Heart left ventricle (tissue), 13 donors: ENCODE data around the gene C13orf46.

Experiments used
- POLR2A ChIP-seq, 2 donors: fragments of 450-650 bp; IDR thresholded peaks; one replicate each; pipeline ENCODE4 v1.6.1; 2017; ENCODE audit warnings: antibody characterized with exemption in 2 of 2, mild to moderate bottlenecking in 2 of 2, moderate library complexity in 2 of 2
- TF ChIP-seq, protein P1 (sequence below), 12 donors: fragments of 200-600 bp; sonication (generic) in 4 of 12; IDR thresholded peaks; one replicate each; pipeline versions ENCODE4 v1.5.0 to v1.8.0; 2018 to 2022; ENCODE audit warnings: antibody characterized with exemption in 12 of 12, mild to moderate bottlenecking in 5 of 12
- donor health status: ischemic (EF 13 %, LVEDD 7.1; RV severe dilation, severe dysfunction).
- donor health status: DM: no; HTN: yes; CAD: no.
- donor health status: DM: no; HTN: no; CAD: no.
- donor health status: ischemic (EF 25% LVEDD 6.9; RV normal size, moderate dysfunction).
- donor health status: ischemic (EF 25% LVEDD 5.7; RV mildly dilated, moderate dysfunction).
- donor health status: ischemic (EF 35%, LVEDD 5.7; RV mildly dilated, moderate dysfunction).
- donor health status: nonischemic (EF 11% LVEDD 7.7; RV severe dilation, severe dysfunction).
- donor health status: DM: yes; HTN: yes; CAD: no.
- donor health status: PGD.
- donor health status: ischemic (EF 29% LVEDD 5.4; RV normal size, mild dysfunction).
- donor health status: nonischemic (EF 23%, LVEDD 6.1; RV moderate dilation, normal function).

DNA sequence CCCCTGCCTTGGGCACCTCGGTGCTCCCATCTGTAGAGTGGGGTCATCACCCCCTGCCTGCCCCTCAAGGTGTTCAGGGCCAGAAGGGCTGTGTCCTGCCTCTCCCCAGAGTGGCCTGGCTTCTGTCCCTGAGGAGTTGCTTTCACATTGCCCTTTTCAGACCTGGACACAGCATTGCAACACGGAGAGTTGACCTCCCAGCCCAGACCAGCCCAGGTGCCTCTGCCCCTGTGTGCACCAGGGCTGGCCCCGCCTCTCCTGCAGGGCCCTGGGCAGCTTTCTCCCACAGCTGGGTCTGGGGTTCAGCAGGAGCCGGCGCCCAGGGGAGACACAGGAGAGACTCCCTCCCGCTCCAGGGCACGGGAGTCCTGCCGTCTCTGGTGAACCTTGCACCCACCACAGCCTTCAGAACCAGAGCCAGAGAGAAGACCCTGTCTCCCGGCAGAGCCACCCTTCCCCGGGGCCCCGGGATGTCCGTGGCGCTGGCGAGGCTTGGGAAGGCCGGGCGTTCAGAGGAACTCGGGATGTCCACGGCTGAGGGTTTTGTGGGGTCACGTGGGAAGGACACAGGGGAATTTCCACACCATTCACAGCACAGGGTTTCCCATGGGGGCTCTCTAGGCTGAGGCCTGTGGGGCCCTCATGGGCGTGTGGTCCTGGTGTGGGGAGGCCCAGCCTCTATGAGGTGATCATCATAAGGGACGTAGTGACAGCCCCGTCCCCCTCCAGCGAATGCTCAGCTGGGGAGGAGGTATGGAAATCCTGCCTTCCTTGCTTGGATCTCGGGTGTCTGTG lies 23.2 kb downstream of the C13orf46 start:
- TF ChIP-seq, protein P1, sequence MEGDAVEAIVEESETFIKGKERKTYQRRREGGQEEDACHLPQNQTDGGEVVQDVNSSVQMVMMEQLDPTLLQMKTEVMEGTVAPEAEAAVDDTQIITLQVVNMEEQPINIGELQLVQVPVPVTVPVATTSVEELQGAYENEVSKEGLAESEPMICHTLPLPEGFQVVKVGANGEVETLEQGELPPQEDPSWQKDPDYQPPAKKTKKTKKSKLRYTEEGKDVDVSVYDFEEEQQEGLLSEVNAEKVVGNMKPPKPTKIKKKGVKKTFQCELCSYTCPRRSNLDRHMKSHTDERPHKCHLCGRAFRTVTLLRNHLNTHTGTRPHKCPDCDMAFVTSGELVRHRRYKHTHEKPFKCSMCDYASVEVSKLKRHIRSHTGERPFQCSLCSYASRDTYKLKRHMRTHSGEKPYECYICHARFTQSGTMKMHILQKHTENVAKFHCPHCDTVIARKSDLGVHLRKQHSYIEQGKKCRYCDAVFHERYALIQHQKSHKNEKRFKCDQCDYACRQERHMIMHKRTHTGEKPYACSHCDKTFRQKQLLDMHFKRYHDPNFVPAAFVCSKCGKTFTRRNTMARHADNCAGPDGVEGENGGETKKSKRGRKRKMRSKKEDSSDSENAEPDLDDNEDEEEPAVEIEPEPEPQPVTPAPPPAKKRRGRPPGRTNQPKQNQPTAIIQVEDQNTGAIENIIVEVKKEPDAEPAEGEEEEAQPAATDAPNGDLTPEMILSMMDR (IDR thresholded peaks at IDR 0.05) = no peak
- TF ChIP-seq POLR2A (IDR thresholded peaks at IDR 0.05) = no peak
